ENCODE data around the gene IL1RAPL2. TPM values are rescaled to one million over a fixed set of nuclear protein-coding genes. Genes with fewer than 3 reads are reported as not detected.

The IL1RAPL2 gene
- total and polyA plus RNA-seq, 4 donors = 2.0 TPM; not detected in 3

- no peak for DNase-seq
- Histone ChIP-seq H3K4me1 (ENCODE audit: control insufficient read depth in 5 of 5, insufficient read depth in 5 of 5, low read length in 5 of 5) (no peaks in the 10 kb centered on the region), H3K27me3 (ENCODE audit: control insufficient read depth in 3 of 3, insufficient read depth in 3 of 3, low read length in 2 of 3) (peaks cover 0 to 9% (median 4%) of the 10 kb centered on the region in 3 donors), H3K36me3 (ENCODE audit: control insufficient read depth in 4 of 4, insufficient read depth in 4 of 4, low read length in 4 of 4) (no peaks in the 10 kb centered on the region), H3K9me3 (ENCODE audit: control insufficient read depth in 4 of 4, insufficient read depth in 3 of 4, low read length in 3 of 4) (peaks cover 0 to 5% (median 0%) of the 10 kb centered on the region in 4 donors), H3K4me3 (no peak overlapping the region), H3K27ac (ENCODE audit: low read depth in 1 of 2, low read length in 1 of 2) (no peak overlapping the region), H3K9ac (ENCODE audit: insufficient read depth in 1 of 2, low read length in 2 of 2) (no peak overlapping the region)
- no peak for ATAC-seq (ENCODE audit: insufficient read depth, low FRiP score)
- TF ChIP-seq CTCF (IDR thresholded peaks at IDR 0.05; ENCODE audit: control extremely low read depth, extremely low read depth) = no peak
- WGBS, 2 donors = 77 to 89% methylated on average over 3 of the region's 3 CpGs
These were observed 1043.5 kb downstream of the IL1RAPL2 start for GRCh38 chrX:105609530-105609929.

GRCh38 chrX:105610411-105610810, 1044.4 kb downstream of the IL1RAPL2 start:
- Histone ChIP-seq H3K4me3 (no peak overlapping the region), H3K27me3 (ENCODE audit: control insufficient read depth in 3 of 3, insufficient read depth in 3 of 3, low read length in 2 of 3) (peaks cover 0 to 6% (median 4%) of the 10 kb centered on the region in 3 donors), H3K27ac (ENCODE audit: low read depth in 1 of 2, low read length in 1 of 2) (no peak overlapping the region), H3K4me1 (ENCODE audit: control insufficient read depth in 5 of 5, insufficient read depth in 5 of 5, low read length in 5 of 5) (no peaks in the 10 kb centered on the region), H3K36me3 (ENCODE audit: control insufficient read depth in 4 of 4, insufficient read depth in 4 of 4, low read length in 4 of 4) (no peaks in the 10 kb centered on the region), H3K9ac (ENCODE audit: insufficient read depth in 1 of 2, low read length in 2 of 2) (no peak overlapping the region), H3K9me3 (ENCODE audit: control insufficient read depth in 4 of 4, insufficient read depth in 3 of 4, low read length in 3 of 4) (peaks cover 0 to 5% (median 0%) of the 10 kb centered on the region in 4 donors)
- WGBS, 2 donors = 58 to 76% methylated on average over 2 of the region's 2 CpGs
- DNase-seq (no peak), ATAC-seq (ENCODE audit: insufficient read depth, low FRiP score) (no peak)
- no peak for TF ChIP-seq CTCF (IDR thresholded peaks at IDR 0.05; ENCODE audit: control extremely low read depth, extremely low read depth)

- ATAC-seq (ENCODE audit: insufficient read depth, low FRiP score) (no peak), DNase-seq (no peak)
- Histone ChIP-seq H3K27ac (ENCODE audit: low read depth in 1 of 2, low read length in 1 of 2) (no peak overlapping the region), H3K4me3 (no peak overlapping the region), H3K4me1 (ENCODE audit: control insufficient read depth in 5 of 5, insufficient read depth in 5 of 5, low read length in 5 of 5) (no peaks in the 10 kb centered on the region), H3K36me3 (ENCODE audit: control insufficient read depth in 4 of 4, insufficient read depth in 4 of 4, low read length in 4 of 4) (no peaks in the 10 kb centered on the region), H3K27me3 (ENCODE audit: control insufficient read depth in 3 of 3, insufficient read depth in 3 of 3, low read length in 2 of 3) (peaks cover 0 to 25% (median 6%) of the 10 kb centered on the region in 3 donors), H3K9ac (ENCODE audit: insufficient read depth in 1 of 2, low read length in 2 of 2) (no peak overlapping the region), H3K9me3 (ENCODE audit: control insufficient read depth in 4 of 4, insufficient read depth in 3 of 4, low read length in 3 of 4) (no peaks in the 10 kb centered on the region)
- TF ChIP-seq CTCF (IDR thresholded peaks at IDR 0.05; ENCODE audit: control extremely low read depth, extremely low read depth) = no peak
- 72 to 96% methylated on average over 3 of the region's 3 CpGs for WGBS, 2 donors
These were observed 1052.5 kb downstream of the IL1RAPL2 start for GRCh38 chrX:105618393-105619101.

- DNase-seq (no peak), ATAC-seq (ENCODE audit: insufficient read depth, low FRiP score) (no peak)
- no peaks in the 10 kb centered on the region for H3K36me3 ChIP-seq (ENCODE audit: control insufficient read depth in 4 of 4, insufficient read depth in 4 of 4, low read length in 4 of 4)
- no peak overlapping the region for H3K9ac ChIP-seq (ENCODE audit: insufficient read depth in 1 of 2, low read length in 2 of 2)
- H3K4me1 ChIP-seq (ENCODE audit: control insufficient read depth in 5 of 5, insufficient read depth in 5 of 5, low read length in 5 of 5) = no peaks in the 10 kb centered on the region
- H3K4me3 ChIP-seq = no peak overlapping the region
- H3K9me3 ChIP-seq (ENCODE audit: control insufficient read depth in 4 of 4, insufficient read depth in 3 of 4, low read length in 3 of 4) = no peaks in the 10 kb centered on the region
- peaks cover 0 to 33% (median 16%) of the 10 kb centered on the region in 3 donors for H3K27me3 ChIP-seq (ENCODE audit: control insufficient read depth in 3 of 3, insufficient read depth in 3 of 3, low read length in 2 of 3)
- no peak for TF ChIP-seq CTCF (IDR thresholded peaks at IDR 0.05; ENCODE audit: control extremely low read depth, extremely low read depth)
- H3K27ac ChIP-seq (ENCODE audit: low read depth in 1 of 2, low read length in 1 of 2) = no peak overlapping the region
These were observed 1068.2 kb downstream of the IL1RAPL2 start for GRCh38 chrX:105634180-105634579.

Measured in lung (tissue), 12 donors.